ENCODE data around the gene CLRN3.

GRCh38 chr10:127937915-127938463, 45.2 kb upstream of the CLRN3 start:
- no peak for TF ChIP-seq TAF1 (IDR thresholded peaks at IDR 0.05; ENCODE audit: borderline replicate concordance, low read depth, low read length)
- no peak for TF ChIP-seq POLR2A (IDR thresholded peaks at IDR 0.05; ENCODE audit: low read depth, low read length)
- TF ChIP-seq POLR2AphosphoS5 (IDR thresholded peaks at IDR 0.05; ENCODE audit: low read depth, low read length): no peak
